GM12878 (cell line): ENCODE results near the gene LRIT1. TPM values are rescaled to one million over a fixed set of nuclear protein-coding genes. Genes with fewer than 3 reads are reported as not detected.

Experiments
- ATAC-seq: fragments of 200-7000 bp; cut with Tn5 transposase; 3 replicates; pipeline ENCODE4 v1.9.1; 2020; ENCODE audit warnings: mild to moderate bottlenecking, moderate library complexity
- BruUV-seq: library from RNA; stranded (reverse); fragments of 400-500 nt; replicated peaks from 2 replicates; lab custom pipeline; 2021; lab: Mats Ljungman, UMichigan
- CTCF ChIA-PET: fragments of 300-600 bp; sonication (Branson Sonifier 250); formaldehyde crosslinking; extraction: SDS; loops from one replicate; lab custom pipeline; 2021; ENCODE audit warnings: inconsistent platforms; lab: Yijun Ruan, JAX
- POLR2A ChIA-PET: fragments of 350-600 bp; formaldehyde crosslinking; extraction: SDS; loops from one replicate; lab custom pipeline; 2021; ENCODE audit warnings: inconsistent platforms; lab: Charles Lee
- RAD21 ChIA-PET: fragments of 300-600 bp; sonication (Branson Sonifier 250); formaldehyde crosslinking; loops from one replicate; lab custom pipeline; 2023; ENCODE audit warnings: antibody characterized with exemption; ENCODE audit not compliant: unreplicated experiment; lab: Charles Lee
- SMC1A ChIA-PET: fragments of 300-600 bp; sonication (Branson Sonifier 250); formaldehyde crosslinking; loops from one replicate; lab custom pipeline; 2023; ENCODE audit not compliant: unreplicated experiment, uncharacterized antibody; lab: Charles Lee
- DNase-seq: peaks from one replicate; pipeline ENCODE4 v3.0.0-alpha.2; 2011; ENCODE audit warnings: low read depth, low spot score
- FAIRE-seq: peaks from 3 replicates; lab custom pipeline; 2011; peaks lifted over from hg19 to GRCh38; lab: Jason Lieb, UNC
- H2AFZ ChIP-seq: 2 replicates; pipeline ENCODE4 v1.6.0; 2011; ENCODE audit warnings: low read depth, low read length, control low read depth; ENCODE audit not compliant: control insufficient read depth
- H3K27ac ChIP-seq: 2 replicates; pipeline ENCODE4 v1.5.1; 2011; ENCODE audit warnings: control low read depth; ENCODE audit not compliant: control insufficient read depth, insufficient read depth
- H3K27me3 ChIP-seq, 2 experiments: replicated peaks in 1 of 2; 2 replicates each; pipeline versions ENCODE4 v1.6.0 to v1.6.1; 2011; ENCODE audit warnings: low read length in 1 of 2; ENCODE audit not compliant: control insufficient read depth in 2 of 2, insufficient read depth in 2 of 2
- H3K36me3 ChIP-seq, 2 experiments: 2 replicates each; pipeline ENCODE4 v1.5.1; 2011; ENCODE audit warnings: low read length in 1 of 2; ENCODE audit not compliant: control insufficient read depth in 2 of 2, insufficient read depth in 2 of 2
- H3K4me1 ChIP-seq: 2 replicates; pipeline ENCODE4 v1.6.1; 2011; ENCODE audit warnings: mild to moderate bottlenecking, low read length, moderate library complexity, mixed read lengths; ENCODE audit not compliant: control insufficient read depth, insufficient read depth
- H3K4me2 ChIP-seq: 2 replicates; pipeline ENCODE4 v1.6.0; 2011; ENCODE audit warnings: control low read depth; ENCODE audit not compliant: control insufficient read depth, insufficient read depth
- H3K4me3 ChIP-seq: fragments of 200-600 bp; sonication (generic); 2 replicates; pipeline ENCODE4 v1.5.1; 2016
- H3K79me2 ChIP-seq: 2 replicates; pipeline ENCODE4 v1.6.0; 2011; ENCODE audit warnings: low read length; ENCODE audit not compliant: control insufficient read depth, insufficient read depth
- H3K9ac ChIP-seq: 2 replicates; pipeline ENCODE4 v1.8.0; 2011; ENCODE audit warnings: low read length, control low read depth, mixed read lengths; ENCODE audit not compliant: control insufficient read depth, insufficient read depth
- H3K9me3 ChIP-seq: replicated peaks from 3 replicates; pipeline ENCODE4 v1.5.1; 2011; ENCODE audit warnings: mild to moderate bottlenecking, low read length; ENCODE audit not compliant: control insufficient read depth, insufficient read depth
- H4K20me1 ChIP-seq: 2 replicates; pipeline ENCODE4 v1.6.0; 2011; ENCODE audit not compliant: control insufficient read depth, insufficient read depth
- BHLHE40 ChIP-seq, 2 experiments: fragments of 450-650 bp in 1 of 2; IDR thresholded peaks; 2 replicates each; pipeline ENCODE4 v1.6.1; 2011 to 2017; ENCODE audit warnings: low read depth in 2 of 2, borderline replicate concordance in 1 of 2, improper control_type of control experiment in 1 of 2, low read length in 1 of 2, mild to moderate bottlenecking in 1 of 2
- CREB1 ChIP-seq: IDR thresholded peaks from 2 replicates; pipeline ENCODE4 v1.6.1; 2012; ENCODE audit warnings: low read depth, mild to moderate bottlenecking, inconsistent platforms
- CTCF ChIP-seq, 3 experiments: IDR thresholded peaks in 2 of 3; conservative IDR thresholded peaks in 1 of 3; 2 replicates each; pipeline ENCODE4 v1.5.1; 2011; ENCODE audit warnings: low read depth in 3 of 3, low read length in 3 of 3, mild to moderate bottlenecking in 3 of 3, control low read depth in 2 of 3, moderate library complexity in 2 of 3, inconsistent platforms in 1 of 3, mixed read lengths in 1 of 3; ENCODE audit not compliant: control insufficient read depth in 2 of 3, insufficient read depth in 1 of 3; ENCODE audit errors: extremely low read depth in 1 of 3
- DPF2 ChIP-seq: fragments of 450-650 bp; IDR thresholded peaks from 2 replicates; pipeline ENCODE4 v1.6.1; 2017; ENCODE audit warnings: mild to moderate bottlenecking
- JUNB ChIP-seq: IDR thresholded peaks from 2 replicates; pipeline ENCODE4 v1.6.1; 2016; ENCODE audit warnings: antibody characterized with exemption, mild to moderate bottlenecking
- NR2F1 ChIP-seq: fragments of 450-650 bp; conservative IDR thresholded peaks from 2 replicates; pipeline ENCODE4 v1.6.1; 2017; ENCODE audit warnings: mild to moderate bottlenecking
- RAD21 ChIP-seq: IDR thresholded peaks from 2 replicates; pipeline ENCODE4 v1.6.1; 2011; ENCODE audit warnings: mild to moderate bottlenecking, low read depth, low read length, moderate library complexity; ENCODE audit not compliant: insufficient read depth
- SMC3 ChIP-seq: IDR thresholded peaks from 2 replicates; pipeline ENCODE4 v1.6.1; 2011; ENCODE audit warnings: low read length, improper control_type of control experiment, borderline replicate concordance
- TCF12 ChIP-seq: IDR thresholded peaks from 2 replicates; pipeline ENCODE4 v1.6.1; 2011; ENCODE audit warnings: low read depth, mild to moderate bottlenecking, low read length
- WGBS: methylation state at CpG from one replicate; pipeline ENCODE4 v1.1.6; 2016; ENCODE audit warnings: low lambda C conversion rate; ENCODE audit not compliant: insufficient replicate concordance, insufficient coverage; ENCODE audit errors: missing lambda C conversion rate; 5-methylcytosine and 5-hydroxymethylcytosine counted together
- in situ Hi-C: fragments of 300-500 bp; cut with MboI; formaldehyde crosslinking; loops from 9 replicates; pipeline ENCODE4 v1.14.3; 2018; ENCODE audit warnings: mixed read lengths
- intact Hi-C: fragments of 100-400 bp; cut with micrococcal nuclease; formaldehyde crosslinking; loops from one replicate; pipeline ENCODE4 v1.14.2; 2022; ENCODE audit not compliant: unreplicated experiment
- polyA plus RNA-seq, 11 experiments: library from polyadenylated mRNA; depleted of rRNA in 4 of 11; unstranded in 6 of 11; stranded (reverse) in 5 of 11; fragments of >200 nt; fragmentation: Nextera tagmentation in 4 of 11; fragmentation: Illumina TruSeq in 1 of 11; extraction: Ambion mirVana in 4 of 11; extraction: Trizol in 1 of 11; gene quantifications; 1 replicate in 1 of 11; 2 replicates in 10 of 11; pipeline versions ENCODE4 v1.2.1 to v1.2.3, GENCODE V29; 2011 to 2016; ENCODE audit warnings: inconsistent platforms in 2 of 11, missing spikeins in 2 of 11, low read depth in 1 of 11
- total RNA-seq, 4 experiments: library from RNA; depleted of rRNA in 3 of 4; stranded (reverse); fragments of >200 nt in 3 of 4; fragmentation: Illumina TruSeq in 1 of 4; extraction: Trizol in 1 of 4; gene quantifications; 2 replicates each; pipeline versions ENCODE4 v1.2.1 to v1.2.3, GENCODE V29; 2013 to 2021

Gene LRIT1
- total and polyA plus RNA-seq, 10 of the 15 experiments (the other 5 are each of a cell fraction or from before 2014, with no cell fraction given) = not detected

- Histone ChIP-seq H2AFZ (no peak overlapping the region), H3K36me3 (no peaks in the 10 kb centered on the region), H3K9me3 (peaks cover 4% of the 10 kb centered on the region; the same call in 1 of the 3 replicates), H3K79me2 (no peaks in the 10 kb centered on the region), H3K4me2 (no peak overlapping the region), H3K4me3 (no peak overlapping the region), H4K20me1 (no peaks in the 10 kb centered on the region), H3K27me3 (no peaks in the 10 kb centered on the region; a peak in 2 of 4 replicates), H3K27ac (no peak overlapping the region), H3K9ac (no peak overlapping the region), H3K4me1 (no peaks in the 10 kb centered on the region)
- FAIRE-seq = peak; percentile 92
- peak; percentile 98 for ATAC-seq
- ChIA-PET POLR2A (no interaction called here), CTCF (interaction anchor here (0.6 to 28.3 kb wide), 19 partner anchors 9 to 630 kb away, joined by 3 to 788 read pairs (median 3); partner anchors contain the start of genes GHITM, GPR15LG and LRIT2), SMC1A (interaction anchor here (0.6 to 4.6 kb wide), 5 partner anchors 9 to 133 kb away, joined by 3 to 29 read pairs (median 3); no protein-coding TSS in a partner anchor), RAD21 (interaction anchor here (1.7 to 2.6 kb wide), 2 partner anchors 66 to 155 kb away, joined by 3 to 28 read pairs; no protein-coding TSS in a partner anchor)
- DNase-seq = no peak
- WGBS = 9% methylated on average over 12 of the region's 12 CpGs
- intact Hi-C loops = no loop called here
- in situ Hi-C loops = no loop called here
- no TSS peak for BruUV-seq
- TF ChIP-seq CTCF (IDR thresholded peaks at IDR 0.05 in 2 of 3, conservative IDR thresholded peaks at IDR 0.05 in 1 of 3; ENCODE audit: control insufficient read depth in 2 of 3, extremely low read depth in 1 of 3, insufficient read depth in 1 of 3, low read depth in 3 of 3, low read length in 3 of 3) = peak; percentile 70 to 78 (median 76)
- TF ChIP-seq TCF12 = no peak
- TF ChIP-seq CREB1 = no peak
- peak; percentile 52 for TF ChIP-seq SMC3
- TF ChIP-seq DPF2 = no peak
- no peak for TF ChIP-seq JUNB
- TF ChIP-seq NR2F1 = peak; percentile 69
- TF ChIP-seq BHLHE40 (IDR thresholded peaks at IDR 0.05; ENCODE audit: borderline replicate concordance in 1 of 2, low read depth in 2 of 2, low read length in 1 of 2) = peak in 1 of 2 experiments; percentile 34; a peak in 1 of 4 replicates
- TF ChIP-seq RAD21 = peak; percentile 70
Measured at GRCh38 chr10:84214612-84215235, 26.6 kb downstream of the LRIT1 start.
